Spleen (tissue), 11 donors: Measurements from ENCODE around the gene GRIK4. TPM values are rescaled to one million over a fixed set of nuclear protein-coding genes. Genes with fewer than 3 reads are reported as not detected.
A peak's percentile ranks its signal among the peaks of the same experiment; 100 is the strongest.

Experiments used
- DNase-seq: peaks from one replicate; pipeline ENCODE4 v3.0.0-alpha.2; 2020
- H3K27ac ChIP-seq, 8 donors: fragments of 200-600 bp; sonication (generic) in 7 of 8; 1 replicate in 4 of 8; 2 replicates in 4 of 8; pipeline versions ENCODE4 v1.5.0 to v1.8.0; 2016 to 2021; ENCODE audit warnings: inconsistent platforms in 4 of 8, mild to moderate bottlenecking in 4 of 8, moderate library complexity in 1 of 8
- H3K27me3 ChIP-seq, 7 donors: fragments of 200-600 bp; sonication (generic) in 6 of 7; replicated peaks in 1 of 7; 1 replicate in 4 of 7; 2 replicates in 3 of 7; pipeline versions ENCODE4 v1.5.0 to v1.8.0; 2016 to 2021; ENCODE audit warnings: inconsistent platforms in 3 of 7, mild to moderate bottlenecking in 1 of 7
- H3K36me3 ChIP-seq, 6 donors: fragments of 200-600 bp; sonication (generic) in 5 of 6; 1 replicate in 4 of 6; 2 replicates in 2 of 6; pipeline versions ENCODE4 v1.5.0 to v1.8.0; 2016 to 2021; ENCODE audit warnings: inconsistent platforms in 2 of 6
- H3K4me1 ChIP-seq, 6 donors: fragments of 200-600 bp; sonication (generic) in 5 of 6; 1 replicate in 3 of 6; 2 replicates in 3 of 6; pipeline versions ENCODE4 v1.5.0 to v1.8.0; 2016 to 2021; ENCODE audit warnings: inconsistent platforms in 3 of 6
- H3K4me3 ChIP-seq, 8 donors: fragments of 200-600 bp; sonication (generic) in 7 of 8; 1 replicate in 4 of 8; 2 replicates in 4 of 8; pipeline versions ENCODE4 v1.5.0 to v1.8.0; 2016 to 2021; ENCODE audit warnings: inconsistent platforms in 4 of 8, mild to moderate bottlenecking in 4 of 8, moderate library complexity in 2 of 8
- H3K9me3 ChIP-seq, 8 donors: fragments of 200-600 bp; sonication (generic) in 7 of 8; 1 replicate in 4 of 8; 2 replicates in 4 of 8; pipeline versions ENCODE4 v1.5.0 to v1.8.0; 2016 to 2021; ENCODE audit warnings: inconsistent platforms in 4 of 8
- POLR2A ChIP-seq, 3 donors: fragments of 450-650 bp; IDR thresholded peaks; one replicate each; pipeline ENCODE4 v1.5.1; 2017; ENCODE audit warnings: antibody characterized with exemption in 3 of 3, mild to moderate bottlenecking in 1 of 3
- POLR2AphosphoS5 ChIP-seq, 3 donors: sonication (generic); formaldehyde crosslinking; IDR thresholded peaks; one replicate each; pipeline ENCODE4 v1.5.1; 2017; ENCODE audit warnings: antibody characterized with exemption in 3 of 3
- WGBS, 5 donors: extraction: QIAGEN DNeasy Blood & Tissue Kit in 3 of 5; methylation state at CpG; one replicate each; pipeline versions ENCODE4 v1.1.5 to v1.1.7; 2013 to 2018; 5-methylcytosine and 5-hydroxymethylcytosine counted together
- intact Hi-C: fragments of 100-400 bp; cut with DNase I; formaldehyde crosslinking; loops from one replicate; pipeline ENCODE4 v1.15.0; 2023; ENCODE audit warnings: low total_unique reads
- polyA plus RNA-seq, 3 donors: library from polyadenylated mRNA; stranded (reverse); fragments of 200-250 nt; gene quantifications; one replicate each; pipeline ENCODE4 v1.2.1, GENCODE V29; 2013
- total RNA-seq, 7 donors: library from RNA; depleted of rRNA in 3 of 7; stranded (reverse); fragments of >200 nt in 3 of 7; fragmentation: NEBNext Ultra II Directional in 4 of 7; extraction: Animal tissue kit (Norgen Biotek cat#: 25700) in 4 of 7; gene quantifications; one replicate each; pipeline versions ENCODE4 v1.1.0 to v1.2.1, GENCODE V29; 2016 to 2021
- TF ChIP-seq, protein P1 (sequence below), 11 experiments: fragments of 200-600 bp in 7 of 11; fragments of 450-650 bp in 4 of 11; sonication (generic) in 4 of 11; IDR thresholded peaks in 8 of 11; conservative IDR thresholded peaks in 3 of 11; 1 replicate in 7 of 11; 2 replicates in 4 of 11; pipeline versions ENCODE4 v1.4.0 to v1.8.0; 2016 to 2021; ENCODE audit warnings: antibody characterized with exemption in 11 of 11, inconsistent platforms in 4 of 11, mild to moderate bottlenecking in 1 of 11
- donor health status: healthy with polysubstance abuse.
- donor health status: DM: no; HTN: no; CAD: no; lungs with moderate emphysema.
- donor health status: DM: no; HTN: no; CAD: no.
- donor health status: Bipolar disorder and iron deficiency.
- donor health status: healthy.
- donor health status: DM: no; HTN: no; CAD: no.
- donor health status: DM: yes; HTN: yes; CAD: no.

The GRIK4 gene
- total and polyA plus RNA-seq, 10 donors: 0.04 to 2.4 (median 0.59) TPM

DNA sequence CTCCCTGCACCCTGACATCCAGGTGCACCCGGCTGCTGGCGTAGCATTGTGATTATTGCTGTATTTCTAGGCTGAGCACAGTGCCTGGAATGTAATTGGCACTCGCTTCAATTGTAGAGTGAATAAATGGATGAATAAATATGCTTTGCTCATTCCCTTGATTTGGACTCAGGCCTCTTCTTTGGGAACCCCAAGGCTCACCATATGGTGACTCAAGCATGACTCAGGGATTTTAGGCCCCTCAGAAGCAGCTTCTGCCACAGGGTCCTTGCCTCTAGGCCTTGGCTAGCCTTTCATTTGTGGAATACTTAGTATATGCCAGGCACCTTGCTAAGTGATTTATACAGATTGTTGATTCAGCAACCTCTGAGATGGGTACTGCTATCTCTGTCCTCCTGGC lies 78.9 kb downstream of the GRIK4 start:
- peaks cover 0 to 42% (median 0%) of the 10 kb centered on the region in 7 donors for H3K27me3 ChIP-seq
- intact Hi-C loops: no loop called here

DNA sequence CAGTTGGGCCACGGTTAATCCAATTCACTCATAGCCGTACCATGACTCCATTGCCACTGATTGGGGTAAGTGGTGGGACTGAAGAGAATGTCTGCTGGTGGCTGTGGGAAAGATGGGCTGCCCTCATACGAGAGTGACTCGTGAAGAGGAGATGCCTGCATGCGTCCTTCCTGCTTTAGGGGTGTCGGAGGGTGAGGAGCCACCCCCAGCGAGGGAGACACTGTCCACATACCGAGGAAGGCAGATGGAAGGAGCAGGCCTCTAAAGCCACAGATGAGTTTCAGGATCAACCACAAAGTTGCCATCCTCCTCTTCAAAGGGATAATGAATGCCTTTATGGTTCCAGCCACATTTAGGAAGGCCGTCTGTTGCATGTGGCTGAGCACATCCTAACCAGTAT lies 83.2 kb downstream of the GRIK4 start:
- peak; percentile 61 for DNase-seq
- WGBS, 5 donors: 80 to 94% (median 84%) methylated on average over 9 of the region's 9 CpGs
- H3K4me3 ChIP-seq: no peak overlapping the region
- no peaks in the 10 kb centered on the region for H3K9me3 ChIP-seq
- intact Hi-C loops: no loop called here
- no peak for TF ChIP-seq POLR2AphosphoS5 (IDR thresholded peaks at IDR 0.05)
- TF ChIP-seq, protein P1, sequence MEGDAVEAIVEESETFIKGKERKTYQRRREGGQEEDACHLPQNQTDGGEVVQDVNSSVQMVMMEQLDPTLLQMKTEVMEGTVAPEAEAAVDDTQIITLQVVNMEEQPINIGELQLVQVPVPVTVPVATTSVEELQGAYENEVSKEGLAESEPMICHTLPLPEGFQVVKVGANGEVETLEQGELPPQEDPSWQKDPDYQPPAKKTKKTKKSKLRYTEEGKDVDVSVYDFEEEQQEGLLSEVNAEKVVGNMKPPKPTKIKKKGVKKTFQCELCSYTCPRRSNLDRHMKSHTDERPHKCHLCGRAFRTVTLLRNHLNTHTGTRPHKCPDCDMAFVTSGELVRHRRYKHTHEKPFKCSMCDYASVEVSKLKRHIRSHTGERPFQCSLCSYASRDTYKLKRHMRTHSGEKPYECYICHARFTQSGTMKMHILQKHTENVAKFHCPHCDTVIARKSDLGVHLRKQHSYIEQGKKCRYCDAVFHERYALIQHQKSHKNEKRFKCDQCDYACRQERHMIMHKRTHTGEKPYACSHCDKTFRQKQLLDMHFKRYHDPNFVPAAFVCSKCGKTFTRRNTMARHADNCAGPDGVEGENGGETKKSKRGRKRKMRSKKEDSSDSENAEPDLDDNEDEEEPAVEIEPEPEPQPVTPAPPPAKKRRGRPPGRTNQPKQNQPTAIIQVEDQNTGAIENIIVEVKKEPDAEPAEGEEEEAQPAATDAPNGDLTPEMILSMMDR (IDR thresholded peaks at IDR 0.05 in 8 of 11, conservative IDR thresholded peaks at IDR 0.05 in 3 of 11): no peak
- no peak for TF ChIP-seq POLR2A (IDR thresholded peaks at IDR 0.05)
- no peak overlapping the region for H3K27ac ChIP-seq
- H3K27me3 ChIP-seq: peaks cover 0 to 13% (median 0%) of the 10 kb centered on the region in 7 donors
- H3K4me1 ChIP-seq: no peaks in the 10 kb centered on the region
- no peaks in the 10 kb centered on the region for H3K36me3 ChIP-seq

More for the DNA sequence above, 78.9 kb downstream of the GRIK4 start:
- Histone ChIP-seq H3K36me3 (no peaks in the 10 kb centered on the region), H3K9me3 (no peaks in the 10 kb centered on the region), H3K4me1 (no peaks in the 10 kb centered on the region), H3K27ac (no peak overlapping the region), H3K4me3 (no peak overlapping the region)
- WGBS, 5 donors: 93 to 100% (median 95%) methylated on average over 3 of the region's 3 CpGs
- TF ChIP-seq POLR2A (IDR thresholded peaks at IDR 0.05) (no peak), POLR2AphosphoS5 (IDR thresholded peaks at IDR 0.05) (no peak)
- TF ChIP-seq, protein P1 (IDR thresholded peaks at IDR 0.05 in 8 of 11, conservative IDR thresholded peaks at IDR 0.05 in 3 of 11): no peak
- peak; percentile 3 for DNase-seq

DNA sequence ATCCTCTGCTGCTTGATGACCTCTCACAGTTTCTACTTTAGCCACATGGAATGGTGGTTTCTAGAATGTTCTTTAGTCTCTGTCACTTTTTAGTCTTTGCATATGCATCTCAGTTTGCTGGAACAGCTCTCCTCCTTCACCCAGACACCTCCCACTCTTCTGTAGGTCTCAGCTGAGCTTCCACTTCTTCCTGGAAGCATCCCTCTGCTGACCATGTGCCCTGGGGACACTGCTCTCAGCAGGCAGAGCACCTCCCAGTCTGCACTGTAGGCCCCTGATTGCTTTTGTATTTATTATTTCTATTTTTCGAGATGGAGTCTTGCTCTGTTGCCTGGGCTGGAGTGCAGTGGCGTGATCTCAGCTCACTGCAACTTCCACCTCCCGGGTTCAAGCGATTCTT lies 84.0 kb downstream of the GRIK4 start:
- intact Hi-C loops: no loop called here
- DNase-seq: peak; percentile 4
- no peak for TF ChIP-seq POLR2AphosphoS5 (IDR thresholded peaks at IDR 0.05)

DNA sequence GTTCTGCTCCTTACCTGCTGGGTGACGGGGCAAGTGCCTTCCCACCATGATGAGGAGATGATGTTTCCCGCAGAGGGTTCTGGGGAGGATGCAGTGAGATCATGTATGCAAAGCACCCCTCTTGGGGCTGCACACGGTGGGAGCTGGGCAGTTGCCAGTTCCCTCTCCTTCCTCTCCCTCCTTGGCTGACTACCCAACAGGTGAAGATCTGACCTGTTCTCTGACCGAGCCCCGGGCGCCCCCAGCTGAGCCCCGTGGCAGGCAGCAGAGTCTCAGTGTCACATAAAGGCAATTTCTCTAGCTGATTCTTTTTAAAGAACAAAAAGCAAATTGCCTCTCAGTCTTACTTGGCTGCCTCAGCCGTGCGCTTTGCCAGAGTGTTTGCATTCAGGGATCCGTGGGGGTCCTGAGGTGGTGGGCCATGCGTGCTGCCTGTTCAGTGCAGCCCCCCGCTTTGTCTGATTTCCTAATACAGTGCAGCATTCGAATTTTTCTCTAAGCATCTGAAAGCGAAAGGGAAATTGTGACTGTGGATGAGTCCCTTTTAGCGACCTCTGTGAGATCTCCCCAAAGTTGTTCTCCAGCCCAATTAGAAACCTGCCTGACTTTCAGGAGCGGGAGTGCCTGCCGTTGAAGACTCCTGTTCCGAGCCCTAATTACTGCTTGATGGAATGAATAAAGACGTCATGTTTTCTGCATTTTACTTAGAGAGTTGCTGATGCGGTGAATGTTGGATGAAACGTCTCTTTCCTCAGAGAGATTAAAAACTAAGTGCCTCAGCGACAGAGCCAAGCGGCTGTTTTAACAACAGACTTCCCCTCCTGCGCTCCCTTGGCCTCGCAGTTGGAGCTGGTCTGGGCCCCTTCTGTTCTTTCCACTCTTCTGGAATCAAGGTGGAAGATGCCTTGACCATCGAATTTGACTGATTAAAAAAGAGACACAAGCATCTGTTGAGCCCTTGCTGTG lies 86.0 kb downstream of the GRIK4 start:
- intact Hi-C loops: no loop called here
- peak; percentile 58 for DNase-seq
- Histone ChIP-seq H3K4me3 (peak overlapping the region in 2 of 8 donors; percentile 17 to 34), H3K9me3 (no peaks in the 10 kb centered on the region), H3K4me1 (peaks cover 0 to 4% (median 0%) of the 10 kb centered on the region in 6 donors), H3K27ac (no peak overlapping the region), H3K36me3 (no peaks in the 10 kb centered on the region), H3K27me3 (peaks cover 0 to 9% (median 0%) of the 10 kb centered on the region in 7 donors)
- WGBS, 5 donors: 53 to 73% (median 69%) methylated on average over 26 of the region's 26 CpGs
- TF ChIP-seq, protein P1 (IDR thresholded peaks at IDR 0.05 in 8 of 11, conservative IDR thresholded peaks at IDR 0.05 in 3 of 11): no peak
- TF ChIP-seq POLR2AphosphoS5 (IDR thresholded peaks at IDR 0.05): no peak
- no peak for TF ChIP-seq POLR2A (IDR thresholded peaks at IDR 0.05)

More for the DNA sequence above, 84.0 kb downstream of the GRIK4 start:
- H3K4me3 ChIP-seq: no peak overlapping the region
- peaks cover 0 to 13% (median 0%) of the 10 kb centered on the region in 7 donors for H3K27me3 ChIP-seq
- WGBS, 5 donors: 82 to 92% (median 88%) methylated on average over 4 of the region's 4 CpGs
- H3K27ac ChIP-seq: no peak overlapping the region
- H3K4me1 ChIP-seq: no peaks in the 10 kb centered on the region
- no peaks in the 10 kb centered on the region for H3K9me3 ChIP-seq
- H3K36me3 ChIP-seq: no peaks in the 10 kb centered on the region
